Left ventricle myocardium superior (tissue), 1 donor: ENCODE results near the gene DVL1. TPM values are rescaled to one million over a fixed set of nuclear protein-coding genes. Genes with fewer than 3 reads are reported as not detected.

ENCODE experiments used
- ATAC-seq: fragments of 200-7000 bp; cut with Tn5 transposase; one replicate; pipeline ENCODE4 v1.9.1; 2020; ENCODE audit warnings: mild to moderate bottlenecking, moderate library complexity
- DNase-seq: peaks from one replicate; pipeline ENCODE4 v3.0.0-alpha.2; 2020
- intact Hi-C: fragments of 100-400 bp; cut with micrococcal nuclease; formaldehyde crosslinking; loops from one replicate; pipeline ENCODE4 v1.11.0; 2022
- total RNA-seq: library from RNA; stranded (reverse); fragmentation: NEBNext Ultra II Directional; extraction: Animal tissue kit (Norgen Biotek cat#: 25700); gene quantifications from one replicate; pipeline ENCODE4 v1.2.1, GENCODE V29; 2021
- donor health status: DM: no; HTN: yes; CAD: no; lungs with severe emphysema.

DVL1 gene
- total RNA-seq, 1 donor from 2014 or later, result 144 TPM

DNA sequence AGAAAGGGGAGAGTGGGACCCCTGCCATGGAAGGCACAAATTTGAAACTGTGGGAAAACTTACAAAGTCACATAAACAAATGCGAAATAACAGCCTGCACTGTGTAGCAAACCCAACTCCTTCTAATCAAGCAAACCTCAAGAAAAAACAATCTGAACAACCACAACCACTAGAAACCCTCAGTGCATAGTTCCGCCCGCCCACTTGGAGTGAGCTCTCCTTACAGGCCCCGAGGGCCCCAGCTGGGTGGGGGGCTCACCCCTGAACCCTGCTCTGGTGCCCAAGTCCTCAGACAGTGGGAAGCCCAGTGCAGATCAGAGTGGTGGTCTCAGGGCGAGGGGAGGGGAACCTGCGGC is 10.1 kb upstream of the DVL1 start:
- DNase-seq, result peak; percentile 46
- ATAC-seq, result peak; percentile 13
- intact Hi-C loops, result no loop called here

DNA sequence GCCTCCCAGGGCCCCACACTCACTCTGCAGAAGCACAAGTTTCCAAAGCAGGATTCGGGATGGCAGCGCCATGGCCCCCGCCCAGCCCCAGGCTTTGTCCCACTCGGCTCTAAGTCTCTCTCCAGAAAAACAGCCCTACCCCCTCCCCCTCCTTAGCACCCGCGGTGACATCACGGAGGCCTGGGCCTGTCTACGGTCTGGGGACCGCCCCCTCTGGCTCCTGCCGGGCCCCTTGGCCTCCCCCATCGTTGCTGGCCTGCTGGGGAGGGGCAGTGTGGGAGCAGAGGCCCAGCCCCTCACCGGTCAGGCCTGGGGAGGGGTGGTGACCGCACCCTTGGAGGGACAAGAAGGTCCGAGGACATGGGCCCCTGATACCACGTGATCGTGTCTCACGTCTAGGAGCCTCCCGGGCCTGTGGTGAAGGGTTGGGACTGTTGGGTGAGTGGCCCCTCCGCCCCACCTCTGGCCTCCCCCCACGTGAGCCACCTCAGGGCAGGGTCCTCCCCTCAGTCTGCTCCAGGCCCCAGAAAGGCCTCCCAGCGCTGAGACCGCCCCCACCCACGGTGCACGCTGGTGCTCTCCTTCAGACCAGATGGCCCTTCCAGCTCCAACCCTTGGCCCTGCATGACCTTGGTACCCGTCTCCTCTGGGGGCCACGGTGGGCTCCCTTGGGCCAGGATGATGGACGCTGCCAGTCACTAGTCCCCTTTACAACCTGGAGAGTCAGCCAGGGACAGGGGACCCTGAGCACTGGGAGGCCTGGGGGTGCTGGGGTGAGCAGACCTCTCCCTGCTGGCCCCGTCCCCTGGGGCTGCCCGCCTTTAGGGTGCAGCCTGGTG is 9.4 kb upstream of the DVL1 start, which contains the start of gene MXRA8:
MXRA8 (minus strand) TSS at position 123 of the 839 bp plus-strand sequence; CDS start at position 72, 51 bp downstream.
- ATAC-seq, result peak; percentile 74
- intact Hi-C loops, result no loop called here
- DNase-seq, result peak; percentile 87

DNA sequence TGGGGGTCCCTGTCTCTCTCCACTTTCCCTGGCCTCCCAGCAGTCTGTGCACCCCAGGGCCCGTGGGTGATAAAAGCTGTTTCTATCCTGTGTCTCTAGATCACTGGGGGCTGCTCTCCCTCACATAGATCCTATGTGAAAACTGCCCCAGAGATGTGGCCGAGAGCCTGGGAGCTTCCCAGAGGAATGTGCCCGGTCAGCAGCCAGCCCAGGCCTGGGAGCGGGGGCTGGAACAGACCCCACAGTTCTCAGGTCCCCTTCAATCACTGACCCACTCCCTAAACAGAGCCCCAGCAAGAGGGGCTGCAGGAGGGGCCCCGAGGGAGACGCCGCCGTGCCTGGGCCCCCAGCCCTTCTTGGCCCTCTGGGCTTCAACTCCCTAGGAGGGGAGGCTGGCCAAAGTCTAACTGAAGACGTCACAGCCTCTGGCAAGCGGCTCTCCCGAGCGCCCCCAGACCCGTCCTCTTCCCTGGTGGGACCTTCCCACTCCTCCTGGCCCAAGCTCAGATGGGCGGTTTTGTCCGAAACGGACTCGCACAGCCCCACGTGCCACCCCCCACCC is 8.7 kb upstream of the DVL1 start:
- intact Hi-C loops, result no loop called here
- peak; percentile 37 for DNase-seq
- no peak for ATAC-seq

DNA sequence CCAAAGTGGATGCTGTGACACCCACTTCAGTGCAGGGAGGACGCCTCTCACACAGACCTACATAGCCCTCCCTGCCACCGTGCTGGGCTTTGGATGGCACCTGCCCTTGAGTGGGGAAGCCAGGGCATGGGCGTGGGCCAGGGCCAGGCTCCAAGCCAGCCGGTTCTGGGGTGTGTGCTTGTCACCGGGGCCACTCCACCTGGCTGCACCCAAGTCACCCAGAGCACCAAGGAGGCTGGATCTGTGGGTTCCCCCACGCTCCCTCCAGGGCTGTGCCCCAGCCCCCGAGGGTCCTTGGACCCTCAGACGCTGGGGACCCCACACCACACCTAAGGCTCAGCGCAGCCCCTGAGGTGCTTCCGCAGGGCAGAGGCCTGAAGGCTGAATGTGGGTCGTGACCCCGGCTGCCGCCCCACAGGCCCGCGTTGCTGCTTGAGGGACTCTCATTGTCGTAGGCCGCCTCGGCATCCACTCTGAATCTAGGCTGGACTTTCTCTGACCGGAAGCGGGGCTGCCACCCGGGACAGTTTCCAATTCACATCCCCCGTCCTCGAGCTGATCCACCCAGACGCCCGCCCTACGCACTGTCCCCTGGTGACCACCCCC is 7.7 kb upstream of the DVL1 start:
- ATAC-seq (no peak), DNase-seq (peak; percentile 43)
- intact Hi-C loops, result no loop called here

DNA sequence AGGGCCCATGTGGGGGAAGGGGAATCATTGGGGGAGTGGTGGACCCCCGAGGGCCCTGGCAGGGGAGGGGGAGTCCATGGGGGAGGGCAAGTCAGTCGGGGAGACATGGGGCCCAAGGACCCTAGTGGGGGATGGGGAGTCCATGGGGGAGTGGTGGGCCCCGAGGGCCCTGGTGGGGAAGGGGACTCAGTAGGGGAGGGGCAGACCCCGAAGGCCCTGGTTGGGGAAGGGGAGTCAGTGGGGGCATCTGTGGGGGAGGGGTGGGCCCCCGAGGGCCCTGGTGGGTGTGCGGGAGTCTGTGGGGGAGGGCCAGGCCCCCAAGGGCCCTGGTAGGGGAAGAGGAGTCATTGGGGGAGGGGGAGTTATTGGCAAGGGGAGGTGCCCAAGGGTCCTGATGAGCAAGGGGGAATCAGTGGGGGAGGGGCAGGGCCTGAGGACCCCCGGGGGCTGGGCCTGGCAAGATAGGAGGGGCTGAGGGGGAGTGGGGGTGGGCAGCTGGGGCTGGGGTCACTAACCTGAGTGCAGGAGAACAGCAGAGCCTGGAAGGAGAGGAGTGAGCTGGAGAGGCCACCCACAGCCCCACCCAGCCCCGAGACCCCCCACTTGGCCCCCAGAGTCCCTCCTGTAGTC is 7.1 kb upstream of the DVL1 start:
- ATAC-seq, result no peak
- DNase-seq, result peak; percentile 25
- intact Hi-C loops, result no loop called here

DNA sequence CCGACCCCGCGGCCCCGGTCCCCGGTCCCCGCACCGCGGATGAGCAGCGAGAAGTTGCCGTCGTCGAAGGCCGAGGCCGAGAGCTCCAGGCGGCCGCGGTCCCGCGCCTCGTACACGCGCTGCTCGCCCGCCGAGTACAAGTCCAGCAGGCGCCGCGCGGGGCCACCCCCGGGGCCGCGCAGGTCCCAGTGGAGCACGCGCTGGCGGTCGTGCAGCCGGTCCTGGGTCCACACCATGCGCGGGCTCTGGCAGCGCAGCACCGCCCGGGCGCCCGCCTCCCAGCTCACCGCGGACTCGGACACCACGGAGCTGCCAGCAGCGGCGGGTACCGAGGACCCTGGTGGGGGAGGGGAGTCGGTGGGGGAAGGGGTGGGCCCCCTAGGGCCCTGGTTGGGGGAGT is 6.2 kb upstream of the DVL1 start:
- ATAC-seq (no peak), DNase-seq (peak; percentile 74)
- intact Hi-C loops, result no loop called here

DNA sequence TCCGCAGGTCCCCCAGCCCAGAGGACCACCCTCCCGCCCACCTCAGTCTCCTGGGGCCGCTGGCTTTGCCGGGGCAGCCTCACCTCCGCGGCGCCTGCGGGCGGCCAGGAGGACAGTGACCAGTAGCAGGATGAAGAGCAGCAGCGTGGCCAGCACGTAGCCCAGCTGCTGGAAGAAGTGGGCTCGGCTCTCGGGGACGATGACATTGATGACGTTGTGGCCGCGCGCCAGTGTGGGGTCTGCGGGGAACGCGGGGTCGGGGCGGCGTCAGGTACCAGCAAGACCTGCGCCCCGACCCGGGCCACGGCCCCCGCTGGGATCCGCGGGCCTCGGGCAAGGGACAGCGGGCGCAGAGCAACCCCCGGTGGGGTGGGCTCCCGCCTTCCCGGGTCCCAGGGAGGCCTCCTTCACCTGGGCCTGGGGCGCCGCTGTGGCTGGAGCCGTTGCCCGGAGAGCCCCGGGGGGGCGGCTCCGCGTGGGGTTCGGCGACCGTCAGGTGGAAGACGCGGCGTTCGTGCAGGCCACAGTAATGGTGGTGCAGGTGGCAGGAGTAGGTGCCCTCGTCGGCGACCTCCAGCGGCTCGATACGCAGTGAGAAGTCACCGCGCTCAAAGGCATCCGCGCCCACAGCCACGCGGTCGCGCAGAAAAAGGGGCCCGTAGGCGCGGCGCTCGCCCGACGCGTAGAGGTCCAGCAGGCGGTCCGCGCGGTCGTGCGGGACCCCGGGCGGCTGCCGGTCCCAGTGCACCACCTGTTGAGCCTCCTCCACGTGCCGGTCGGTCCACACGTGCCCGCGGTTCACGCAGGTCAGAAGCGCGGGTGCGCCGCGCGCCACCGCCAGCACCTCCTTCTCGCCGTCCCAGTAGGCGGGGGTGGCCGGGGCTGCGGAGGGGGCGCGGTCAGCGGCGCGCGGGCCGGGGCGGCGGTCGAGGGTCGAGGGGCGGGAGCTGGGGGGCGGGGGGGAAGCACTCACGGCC is 5.3 kb upstream of the DVL1 start:
- DNase-seq (peak; percentile 38), ATAC-seq (no peak)
- intact Hi-C loops, result no loop called here

DNA sequence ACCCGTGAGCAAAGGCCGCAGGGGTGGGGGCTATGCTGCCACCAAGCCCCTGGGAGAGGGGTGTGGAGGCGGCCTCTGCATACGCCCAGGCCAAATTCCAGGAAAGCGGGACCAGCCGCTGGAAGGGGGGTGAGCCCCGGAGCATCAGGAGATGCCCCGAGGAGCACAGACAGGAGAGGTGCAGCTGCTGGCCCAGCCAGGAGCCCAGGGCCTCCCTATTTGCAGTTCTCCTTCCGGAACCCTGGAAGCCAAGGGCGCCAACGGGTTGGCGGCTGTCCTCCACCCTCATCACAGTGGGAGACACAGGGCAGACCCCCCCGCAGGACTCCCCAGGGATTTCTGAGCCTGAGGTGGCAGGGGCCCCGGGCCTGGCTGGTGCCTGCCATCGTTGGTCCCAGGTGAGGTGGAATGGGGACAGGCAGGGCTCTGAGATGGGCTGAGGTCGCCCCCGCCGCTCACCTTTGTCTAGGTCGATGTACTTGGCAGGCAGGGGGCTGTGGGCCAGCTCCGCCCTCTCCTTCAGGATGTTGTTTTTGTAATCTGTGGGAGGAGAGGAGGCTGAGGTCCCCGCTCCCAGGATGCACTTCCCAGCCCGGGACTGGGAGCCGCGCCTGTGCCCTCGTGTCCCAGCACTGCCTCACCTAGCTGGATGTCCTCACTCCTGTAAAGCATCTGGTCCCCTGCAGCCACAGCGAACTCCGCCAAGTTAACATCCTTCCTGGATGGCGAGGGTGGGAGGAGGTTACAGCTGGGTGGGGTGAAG is 4.4 kb upstream of the DVL1 start:
- intact Hi-C loops, result no loop called here

DNA sequence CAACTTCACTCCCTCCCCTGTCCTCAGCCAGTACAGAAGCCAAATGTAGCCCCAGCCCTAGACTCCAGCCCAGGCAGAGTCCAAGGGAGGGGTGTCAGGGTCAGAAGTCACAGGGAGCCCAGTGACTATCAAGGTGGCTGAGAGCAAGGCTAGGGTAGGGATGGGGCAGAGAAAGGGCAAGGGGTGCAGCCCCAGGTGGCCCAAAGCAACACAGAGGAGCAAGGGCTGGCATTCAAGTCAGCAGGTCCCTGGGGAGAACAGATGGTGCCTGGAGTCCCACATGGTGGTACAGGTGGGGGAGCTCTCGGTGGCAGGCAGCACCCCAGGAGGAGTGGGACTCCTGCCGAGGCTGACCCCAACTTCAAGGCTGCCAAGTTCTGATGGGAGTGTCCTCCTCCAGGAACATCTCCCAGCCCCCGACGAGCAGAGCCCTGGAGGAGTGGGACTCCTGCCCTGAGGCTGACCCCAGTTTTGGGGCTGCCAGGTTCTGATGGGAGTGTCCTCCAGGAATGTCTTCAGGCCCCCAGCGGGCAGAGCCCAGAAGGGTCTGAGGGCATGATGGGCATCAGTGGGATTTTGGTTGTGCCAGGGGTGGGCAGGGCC is 3.7 kb upstream of the DVL1 start:
- ATAC-seq, result no peak
- intact Hi-C loops, result no loop called here
- DNase-seq, result peak; percentile 35

More for the DNA sequence above, 4.4 kb upstream of the DVL1 start:
- DNase-seq (peak; percentile 40), ATAC-seq (no peak)

DNA sequence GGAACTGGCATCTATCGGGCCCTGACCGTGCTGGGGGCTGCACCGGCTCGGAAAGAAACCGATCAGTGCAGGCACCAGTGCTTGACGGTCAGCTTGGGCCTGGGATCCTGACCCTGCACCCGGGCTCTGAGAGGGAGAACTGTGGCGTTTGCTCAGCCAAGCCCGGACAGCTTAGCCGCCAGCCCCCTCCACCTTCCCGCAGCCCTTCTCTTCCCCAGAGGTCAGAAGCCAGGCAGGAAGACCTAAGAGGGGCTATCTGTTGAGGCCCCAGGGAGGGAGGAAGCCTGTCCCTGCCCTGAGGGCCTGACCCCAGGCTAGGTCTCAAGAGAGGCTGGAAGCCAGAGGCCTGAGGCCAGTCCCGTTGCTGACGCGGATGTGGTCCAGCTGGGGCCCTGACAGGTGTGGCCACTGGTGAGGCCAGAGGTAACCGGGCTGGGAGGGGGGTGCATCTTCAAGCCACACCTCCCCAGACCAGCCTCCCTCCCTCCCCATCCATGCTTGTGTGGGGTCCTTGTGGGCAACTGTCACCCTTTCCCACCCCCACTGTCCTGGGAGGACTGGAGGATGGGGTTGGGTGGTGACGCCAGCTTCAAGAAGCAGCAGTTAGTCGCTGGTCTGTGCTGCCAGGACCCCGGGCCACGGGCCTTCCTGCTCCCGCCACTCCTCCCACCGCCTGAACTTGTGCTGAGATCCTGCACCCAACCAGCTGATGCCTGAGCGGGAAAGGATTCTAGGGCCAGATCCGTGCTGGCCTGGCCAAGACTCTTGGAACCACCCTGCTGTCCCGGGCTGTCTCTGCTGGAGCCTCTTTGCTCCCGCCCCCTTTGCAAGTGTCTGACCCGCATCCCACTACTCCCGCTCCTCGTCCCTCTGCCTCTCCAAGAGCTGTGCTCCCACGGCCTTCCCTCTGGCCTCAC is 2.6 kb upstream of the DVL1 start:
- intact Hi-C loops, result no loop called here
- peak; percentile 43 for ATAC-seq

DNA sequence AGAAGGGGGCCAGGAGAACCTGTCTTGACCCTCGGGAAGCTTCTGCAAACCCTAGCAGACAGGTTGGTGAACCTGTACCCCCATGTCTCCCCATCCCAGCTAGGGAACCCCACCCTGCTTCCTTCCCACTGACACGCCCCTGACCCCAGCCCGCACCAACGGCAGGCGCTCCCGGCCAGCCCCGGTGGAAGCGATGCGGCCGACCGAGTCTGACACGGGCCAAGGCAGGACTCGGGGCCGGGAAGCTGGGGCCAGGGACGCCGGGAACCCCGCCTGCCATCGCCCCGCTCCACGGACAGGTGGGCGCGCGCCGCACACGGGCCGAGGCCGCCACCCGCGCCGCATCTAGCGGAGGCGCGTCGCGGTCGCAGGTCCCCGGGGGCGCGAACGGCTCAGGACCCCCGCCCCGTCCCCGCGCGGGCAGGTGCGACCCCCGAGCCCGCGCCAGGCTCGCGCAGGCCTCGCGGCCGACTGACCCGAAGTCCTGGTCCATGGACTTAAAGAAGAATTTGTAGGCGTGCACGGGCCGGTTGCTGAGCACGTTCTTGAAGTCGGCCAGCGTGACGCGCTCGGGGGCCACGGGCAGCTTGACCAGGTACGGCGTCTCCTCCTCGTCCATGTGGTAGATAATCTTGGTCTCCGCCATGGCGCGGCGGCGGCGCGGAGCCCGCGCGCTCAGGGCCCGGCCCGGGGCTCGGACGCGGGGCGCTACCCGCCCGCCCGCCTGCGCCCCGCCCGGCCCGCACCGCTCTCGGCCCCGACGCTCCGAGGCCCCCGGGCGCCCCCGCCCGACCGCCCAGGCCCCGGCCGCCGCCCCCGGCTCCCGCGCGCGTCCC is 580 bp downstream of the DVL1 start:
- DNase-seq, result peak; percentile 62
- no peak for ATAC-seq
- intact Hi-C loops, result no loop called here

More for the DNA sequence above, 2.6 kb upstream of the DVL1 start:
- DNase-seq, result peak; percentile 76

DNA sequence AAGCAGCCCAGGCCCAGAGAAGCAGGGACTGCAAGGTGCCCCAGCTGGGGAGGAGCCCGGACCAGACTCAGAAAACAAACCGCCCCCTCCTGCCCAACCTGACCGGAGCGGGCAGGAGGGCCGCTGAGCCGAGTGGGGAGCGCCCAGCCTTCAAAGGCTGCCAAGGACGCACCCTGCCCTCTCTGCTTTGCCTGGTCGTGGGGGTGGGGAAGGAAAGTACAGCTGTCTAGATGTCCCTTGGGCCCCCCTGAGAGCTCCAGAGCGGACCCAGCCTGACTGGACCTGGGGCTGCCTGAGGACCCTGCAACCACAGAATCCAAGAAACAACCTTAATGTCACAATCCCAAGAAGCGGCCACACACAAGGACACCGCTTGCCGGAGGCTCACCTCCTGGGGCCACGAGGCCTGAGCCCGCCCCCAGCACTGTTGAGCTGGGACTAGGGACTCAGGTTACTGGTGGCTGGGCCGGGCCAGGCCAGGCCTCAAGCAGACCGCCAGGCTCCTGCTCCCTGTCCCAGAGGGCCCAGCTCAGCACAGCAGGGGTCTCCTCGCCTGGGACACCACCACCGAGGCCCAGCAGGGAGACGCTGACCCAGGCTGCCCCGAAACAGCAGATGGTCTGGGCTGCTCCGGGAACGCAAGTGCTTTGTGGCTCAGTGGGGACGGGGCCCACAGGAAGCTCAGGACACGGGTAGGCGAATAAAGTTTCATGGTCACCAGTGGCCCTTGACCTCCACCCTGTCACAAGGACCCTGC is 1.4 kb downstream of the DVL1 start:
- ATAC-seq (peak; percentile 43), DNase-seq (peak; percentile 71)
- intact Hi-C loops, result no loop called here

DNA sequence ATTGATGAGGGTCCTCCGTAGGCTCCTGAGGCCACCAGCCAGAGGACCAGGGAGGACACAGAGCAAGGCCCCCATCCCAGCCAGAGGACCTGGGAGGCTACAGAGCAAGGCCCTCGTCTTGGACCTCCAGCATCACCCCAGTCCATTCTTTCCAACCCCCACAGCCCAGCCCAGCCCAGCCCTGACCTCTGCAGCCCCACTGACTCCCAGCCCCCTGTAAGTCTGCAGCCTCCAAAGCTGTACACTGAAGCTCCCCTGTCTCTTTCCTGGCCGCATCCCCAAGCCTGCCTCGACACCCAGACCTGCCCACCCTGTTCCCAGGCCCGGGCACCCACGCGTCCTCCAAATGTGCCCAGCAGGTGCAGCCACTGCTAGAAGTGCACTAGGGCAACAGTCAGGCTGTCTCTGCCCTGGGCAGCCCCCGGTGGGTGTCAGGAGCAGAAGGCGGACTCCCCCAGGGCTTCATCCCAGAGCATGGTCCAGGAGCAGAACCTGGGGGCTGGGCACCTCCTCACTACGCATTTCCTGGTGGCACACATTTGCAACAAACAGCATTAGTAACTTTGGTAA is 2.1 kb downstream of the DVL1 start:
- peak; percentile 28 for DNase-seq
- intact Hi-C loops, result no loop called here
- no peak for ATAC-seq

DNA sequence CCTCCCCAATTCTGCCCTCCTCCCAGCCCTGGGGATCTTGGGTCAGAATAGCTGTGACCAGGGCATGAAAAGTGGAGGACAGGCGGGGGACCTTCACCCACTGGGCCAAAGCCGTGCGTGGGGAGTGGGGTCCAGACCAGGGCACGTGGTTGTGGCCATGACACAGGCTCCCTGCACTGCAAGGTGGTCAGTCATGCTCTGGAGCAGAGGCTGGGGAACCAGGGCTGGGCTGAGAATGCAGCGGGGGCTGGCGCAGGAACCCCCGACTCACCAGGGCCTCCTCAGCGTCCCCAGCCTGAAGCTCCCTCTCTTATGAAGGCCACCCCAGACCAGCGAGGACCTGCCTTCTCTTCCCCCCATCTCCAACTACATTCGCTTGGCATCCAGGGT is 2.7 kb downstream of the DVL1 start:
- ATAC-seq (no peak), DNase-seq (peak; percentile 31)
- intact Hi-C loops, result no loop called here
